ENCODE measurements around the gene PDE4B. TPM values are rescaled to one million over a fixed set of nuclear protein-coding genes. Genes with fewer than 3 reads are reported as not detected.

The PDE4B gene
- total RNA-seq, 1 experiment from 2014 or later, result not detected

- Histone ChIP-seq H3K9me3 (no peaks in the 10 kb centered on the region), H3K4me3 (ENCODE audit: low read depth, low read length) (no peak overlapping the region), H3K4me1 (no peaks in the 10 kb centered on the region), H3K36me3 (ENCODE audit: control insufficient read depth, insufficient read depth, low read length) (no peaks in the 10 kb centered on the region), H3K27me3 (replicated peaks; ENCODE audit: control insufficient read depth, insufficient read depth, low read length) (no peaks in the 10 kb centered on the region)
- ChIA-PET CTCF (no interaction called here), POLR2A (no interaction called here)
- no peaks in the 10 kb centered on the region for H3K9me3 Mint-ChIP-seq (ENCODE audit: unreplicated experiment)
- H3K36me3 Mint-ChIP-seq (ENCODE audit: insufficient read depth, unreplicated experiment), result no peaks in the 10 kb centered on the region
- H3K4me1 Mint-ChIP-seq (ENCODE audit: low read depth, unreplicated experiment), result no peaks in the 10 kb centered on the region
- no peak for TF ChIP-seq CTCF (IDR thresholded peaks at IDR 0.05; ENCODE audit: insufficient read depth in 1 of 2, low read depth in 1 of 2, low read length in 1 of 2, severe bottlenecking in 1 of 2, unreplicated experiment in 1 of 2)
- intact Hi-C loops (cut with micrococcal nuclease; ENCODE audit: unreplicated experiment), result no loop called here
- H3K4me3 Mint-ChIP-seq (ENCODE audit: unreplicated experiment), result no peak overlapping the region
- H3K27ac Mint-ChIP-seq (ENCODE audit: unreplicated experiment), result no peak overlapping the region
- BruUV-seq (replicated peaks), result no TSS peak
- H3K27me3 Mint-ChIP-seq (ENCODE audit: insufficient read depth, unreplicated experiment), result peaks cover 9% of the 10 kb centered on the region
- no peak for DNase-seq
Observed at GRCh38 chr1:66172272-66172671, 379.6 kb downstream of the PDE4B start.

- no peaks in the 10 kb centered on the region for H3K4me1 ChIP-seq
- POLR2A ChIA-PET, result no interaction called here
- H3K27ac Mint-ChIP-seq (ENCODE audit: unreplicated experiment), result no peak overlapping the region
Observed at GRCh38 chr1:66175098-66175497, 382.4 kb downstream of the PDE4B start.

GRCh38 chr1:66175581-66175980 is 382.9 kb downstream of the PDE4B start:
- intact Hi-C loops (cut with micrococcal nuclease; ENCODE audit: unreplicated experiment), result no loop called here

More at GRCh38 chr1:66175098-66175497, 382.4 kb downstream of the PDE4B start:
- Mint-ChIP-seq H3K27me3 (ENCODE audit: insufficient read depth, unreplicated experiment) (peaks cover 5% of the 10 kb centered on the region), H3K4me1 (ENCODE audit: low read depth, unreplicated experiment) (no peaks in the 10 kb centered on the region), H3K4me3 (ENCODE audit: unreplicated experiment) (no peak overlapping the region), H3K9me3 (ENCODE audit: unreplicated experiment) (no peaks in the 10 kb centered on the region), H3K36me3 (ENCODE audit: insufficient read depth, unreplicated experiment) (no peaks in the 10 kb centered on the region)
- intact Hi-C loops (cut with micrococcal nuclease; ENCODE audit: unreplicated experiment), result no loop called here
- no peak overlapping the region for H3K4me3 ChIP-seq (ENCODE audit: low read depth, low read length)
- no TSS peak for BruUV-seq (replicated peaks)
- DNase-seq, result no peak
- H3K36me3 ChIP-seq (ENCODE audit: control insufficient read depth, insufficient read depth, low read length), result no peaks in the 10 kb centered on the region
- H3K27me3 ChIP-seq (replicated peaks; ENCODE audit: control insufficient read depth, insufficient read depth, low read length), result no peaks in the 10 kb centered on the region
- CTCF ChIA-PET, result no interaction called here
- no peak for TF ChIP-seq CTCF (IDR thresholded peaks at IDR 0.05; ENCODE audit: insufficient read depth in 1 of 2, low read depth in 1 of 2, low read length in 1 of 2, severe bottlenecking in 1 of 2, unreplicated experiment in 1 of 2)
- H3K9me3 ChIP-seq, result no peaks in the 10 kb centered on the region

More at GRCh38 chr1:66175581-66175980, 382.9 kb downstream of the PDE4B start:
- CTCF ChIA-PET, result no interaction called here
- Mint-ChIP-seq H3K9me3 (ENCODE audit: unreplicated experiment) (no peaks in the 10 kb centered on the region), H3K4me3 (ENCODE audit: unreplicated experiment) (no peak overlapping the region), H3K36me3 (ENCODE audit: insufficient read depth, unreplicated experiment) (no peaks in the 10 kb centered on the region), H3K27ac (ENCODE audit: unreplicated experiment) (no peak overlapping the region), H3K4me1 (ENCODE audit: low read depth, unreplicated experiment) (no peaks in the 10 kb centered on the region), H3K27me3 (ENCODE audit: insufficient read depth, unreplicated experiment) (peaks cover 5% of the 10 kb centered on the region)
- no peak for DNase-seq
- Histone ChIP-seq H3K4me3 (ENCODE audit: low read depth, low read length) (no peak overlapping the region), H3K27me3 (replicated peaks; ENCODE audit: control insufficient read depth, insufficient read depth, low read length) (no peaks in the 10 kb centered on the region), H3K4me1 (no peaks in the 10 kb centered on the region), H3K36me3 (ENCODE audit: control insufficient read depth, insufficient read depth, low read length) (no peaks in the 10 kb centered on the region), H3K9me3 (no peaks in the 10 kb centered on the region)
- no peak for TF ChIP-seq CTCF (IDR thresholded peaks at IDR 0.05; ENCODE audit: insufficient read depth in 1 of 2, low read depth in 1 of 2, low read length in 1 of 2, severe bottlenecking in 1 of 2, unreplicated experiment in 1 of 2)
- POLR2A ChIA-PET, result no interaction called here
- BruUV-seq (replicated peaks), result no TSS peak
